H9 (cell line): ENCODE results near the gene UBR2. TPM values are rescaled to one million over a fixed set of nuclear protein-coding genes. Genes with fewer than 3 reads are reported as not detected.

Experiments
- DNase-seq: peaks from one replicate; pipeline ENCODE4 v3.0.0-alpha.2; 2017
- H2AFZ ChIP-seq: one replicate; pipeline ENCODE4 v1.6.1; 2013; ENCODE audit warnings: mild to moderate bottlenecking, low read length, control low read depth, moderate library complexity
- H2AK5ac ChIP-seq: 2 replicates; pipeline ENCODE4 v1.6.1; 2013; ENCODE audit warnings: low read length, control low read depth, mixed read lengths; ENCODE audit not compliant: insufficient read length
- H2BK120ac ChIP-seq: one replicate; pipeline ENCODE4 v1.6.1; 2013; ENCODE audit warnings: low read depth, mild to moderate bottlenecking, low read length, control low read depth, inconsistent platforms; ENCODE audit not compliant: poor library complexity, severe bottlenecking
- H2BK12ac ChIP-seq: 2 replicates; pipeline ENCODE4 v1.6.1; 2013; ENCODE audit warnings: low read length, control low read depth, mixed read lengths, low read depth; ENCODE audit not compliant: insufficient read length
- H2BK15ac ChIP-seq: 2 replicates; pipeline ENCODE4 v1.6.1; 2013; ENCODE audit warnings: low read depth, low read length, control low read depth
- H2BK20ac ChIP-seq: one replicate; pipeline ENCODE4 v1.6.1; 2013; ENCODE audit warnings: low read depth, mild to moderate bottlenecking, low read length, control low read depth, inconsistent platforms; ENCODE audit not compliant: poor library complexity, severe bottlenecking
- H2BK5ac ChIP-seq: 2 replicates; pipeline ENCODE4 v1.6.1; 2013; ENCODE audit warnings: low read length, control low read depth, mixed read lengths; ENCODE audit not compliant: insufficient read length
- H3K14ac ChIP-seq: 2 replicates; pipeline ENCODE4 v1.6.1; 2013; ENCODE audit warnings: low read length, control low read depth; ENCODE audit not compliant: insufficient read depth
- H3K18ac ChIP-seq: 2 replicates; pipeline ENCODE4 v1.6.1; 2013; ENCODE audit warnings: low read depth, mild to moderate bottlenecking, mixed read lengths, low read length, control low read depth; ENCODE audit not compliant: insufficient read length
- H3K23ac ChIP-seq: 2 replicates; pipeline ENCODE4 v1.6.1; 2013; ENCODE audit warnings: low read length, control low read depth, mixed read lengths, low read depth; ENCODE audit not compliant: insufficient read length
- H3K23me2 ChIP-seq: 2 replicates; pipeline ENCODE4 v1.6.1; 2013; ENCODE audit warnings: low read depth, mild to moderate bottlenecking, mixed read lengths, low read length, control low read depth; ENCODE audit not compliant: insufficient read length, poor library complexity, severe bottlenecking
- H3K27ac ChIP-seq: 2 replicates; pipeline ENCODE4 v1.5.1; 2013; ENCODE audit warnings: low read length, control low read depth, mixed read lengths, low read depth; ENCODE audit not compliant: insufficient read length
- H3K27me3 ChIP-seq: 2 replicates; pipeline ENCODE4 v1.6.1; 2013; ENCODE audit warnings: low read length, control low read depth, inconsistent platforms; ENCODE audit not compliant: insufficient read depth
- H3K4ac ChIP-seq: 2 replicates; pipeline ENCODE4 v1.6.1; 2013; ENCODE audit warnings: low read depth, mild to moderate bottlenecking, control low read depth, inconsistent platforms, low read length, moderate library complexity
- H3K4me1 ChIP-seq: 2 replicates; pipeline ENCODE4 v1.6.1; 2013; ENCODE audit warnings: low read length, control low read depth, inconsistent platforms; ENCODE audit not compliant: insufficient read depth
- H3K4me2 ChIP-seq: 2 replicates; pipeline ENCODE4 v1.6.1; 2013; ENCODE audit warnings: low read length, control low read depth, mixed read lengths; ENCODE audit not compliant: insufficient read length, insufficient read depth
- H3K56ac ChIP-seq: 2 replicates; pipeline ENCODE4 v1.6.1; 2013; ENCODE audit warnings: low read depth, mild to moderate bottlenecking, mixed read lengths, low read length, control low read depth; ENCODE audit not compliant: insufficient read length
- H3K79me1 ChIP-seq: 2 replicates; pipeline ENCODE4 v1.6.1; 2013; ENCODE audit warnings: low read depth, mild to moderate bottlenecking, moderate library complexity, low read length, control low read depth, inconsistent platforms; ENCODE audit not compliant: insufficient read depth, poor library complexity, severe bottlenecking
- H3K79me2 ChIP-seq: 2 replicates; pipeline ENCODE4 v1.6.1; 2013; ENCODE audit warnings: low read length, control low read depth, inconsistent platforms; ENCODE audit not compliant: insufficient read depth
- H3K9ac ChIP-seq: 2 replicates; pipeline ENCODE4 v1.6.1; 2013; ENCODE audit warnings: low read length, control low read depth, mixed read lengths; ENCODE audit not compliant: insufficient read length; ENCODE audit errors: extremely low read depth
- H3K9me3 ChIP-seq: one replicate; pipeline ENCODE4 v1.6.1; 2013; ENCODE audit warnings: low read depth, low read length, inconsistent platforms; ENCODE audit not compliant: control insufficient read depth
- H3T11ph ChIP-seq: one replicate; pipeline ENCODE4 v1.6.1; 2013; ENCODE audit warnings: mild to moderate bottlenecking, low read length, control low read depth, inconsistent platforms
- H4K20me1 ChIP-seq: one replicate; pipeline ENCODE4 v1.6.1; 2013; ENCODE audit not compliant: control insufficient read depth, insufficient read length, insufficient read depth
- H4K5ac ChIP-seq: 2 replicates; pipeline ENCODE4 v1.6.1; 2013; ENCODE audit warnings: low read depth, mild to moderate bottlenecking, mixed read lengths, low read length, control low read depth; ENCODE audit not compliant: insufficient read length
- H4K8ac ChIP-seq: replicated peaks from 2 replicates; pipeline ENCODE4 v1.6.1; 2013; ENCODE audit warnings: low read length, control low read depth, mixed read lengths, low read depth; ENCODE audit not compliant: insufficient read length
- H4K91ac ChIP-seq: 2 replicates; pipeline ENCODE4 v1.6.1; 2013; ENCODE audit warnings: low read depth, mild to moderate bottlenecking, moderate library complexity, mixed read lengths, low read length, control low read depth; ENCODE audit not compliant: insufficient read length
- H3K27ac Mint-ChIP-seq, 3 experiments: 2 replicates in 2 of 3; 3 replicates in 1 of 3; pipeline ENCODE4 v1.8.0; 2020 to 2021; ENCODE audit warnings: mixed read lengths in 3 of 3, mild to moderate bottlenecking in 1 of 3, moderate library complexity in 1 of 3
- H3K27me3 Mint-ChIP-seq: 2 replicates; pipeline ENCODE4 v1.8.0; 2021; ENCODE audit warnings: low read depth, mild to moderate bottlenecking, moderate library complexity, mixed read lengths
- H3K36me3 Mint-ChIP-seq, 3 experiments: 2 replicates in 2 of 3; 3 replicates in 1 of 3; pipeline ENCODE4 v1.8.0; 2020 to 2021; ENCODE audit warnings: low read depth in 3 of 3, mixed read lengths in 3 of 3; ENCODE audit not compliant: insufficient read depth in 1 of 3
- H3K4me1 Mint-ChIP-seq, 2 experiments: 2 replicates each; pipeline ENCODE4 v1.8.0; 2020; ENCODE audit warnings: mixed read lengths in 2 of 2
- H3K4me3 Mint-ChIP-seq, 2 experiments: 2 replicates in 1 of 2; 3 replicates in 1 of 2; pipeline ENCODE4 v1.8.0; 2020 to 2021; ENCODE audit warnings: mild to moderate bottlenecking in 2 of 2, mixed read lengths in 2 of 2, moderate library complexity in 1 of 2
- H3K9me3 Mint-ChIP-seq, 2 experiments: 2 replicates in 1 of 2; 3 replicates in 1 of 2; pipeline ENCODE4 v1.8.0; 2020; ENCODE audit warnings: mild to moderate bottlenecking in 2 of 2, mixed read lengths in 2 of 2, moderate library complexity in 1 of 2
- WGBS: extraction: QIAGEN DNeasy Blood & Tissue Kit; methylation state at CpG from one replicate; pipeline ENCODE4 v1.1.7; 2013; ENCODE audit warnings: missing lambda C conversion rate, low lambda C conversion rate, mixed read lengths; ENCODE audit not compliant: insufficient read length; ENCODE audit errors: extremely low coverage; 5-methylcytosine and 5-hydroxymethylcytosine counted together
- total RNA-seq: library from RNA; stranded (reverse); gene quantifications from 2 replicates; pipeline ENCODE4 v1.2.1, GENCODE V29; 2021
- TF ChIP-seq, protein P1 (sequence below): fragments of 200-600 bp; sonication (generic); conservative IDR thresholded peaks from 3 replicates; pipeline ENCODE4 v1.8.0; 2021; ENCODE audit warnings: antibody characterized with exemption, mild to moderate bottlenecking

The UBR2 gene
- total RNA-seq, 1 experiment from 2014 or later, result 18.7 TPM

DNA sequence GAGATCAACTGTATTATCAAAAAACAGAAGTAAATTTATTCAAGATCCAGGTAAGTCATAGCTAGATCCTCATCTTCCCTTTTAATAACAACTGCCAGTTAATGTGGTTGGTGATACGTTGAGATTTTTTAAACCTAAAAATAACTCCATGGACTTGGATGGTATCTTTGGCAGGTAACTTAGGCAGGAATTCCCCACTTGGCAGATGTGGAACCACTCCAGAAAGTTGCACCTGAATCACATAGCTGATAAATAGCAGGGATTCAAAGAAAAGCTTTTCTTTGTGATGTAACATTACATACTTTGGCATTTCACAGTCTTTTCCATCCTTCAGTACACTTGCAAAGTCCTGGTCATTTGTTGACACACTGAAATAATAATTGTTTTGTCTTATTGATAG lies 96.0 kb downstream of the UBR2 start:
- H3K4me1 ChIP-seq, result no peaks in the 10 kb centered on the region
- DNase-seq, result no peak
- no peak overlapping the region for H3T11ph ChIP-seq
- no peaks in the 10 kb centered on the region for H3K27me3 ChIP-seq
- Mint-ChIP-seq H3K4me1 (no peaks in the 10 kb centered on the region), H3K27ac (no peak overlapping the region; a peak in 1 of 7 replicates), H3K9me3 (no peaks in the 10 kb centered on the region), H3K4me3 (no peak overlapping the region), H3K36me3 (peaks cover 11 to 50% (median 44%) of the 10 kb centered on the region in 3 experiments; a peak in 6 of 7 replicates), H3K27me3 (no peaks in the 10 kb centered on the region)
- TF ChIP-seq, protein P1, sequence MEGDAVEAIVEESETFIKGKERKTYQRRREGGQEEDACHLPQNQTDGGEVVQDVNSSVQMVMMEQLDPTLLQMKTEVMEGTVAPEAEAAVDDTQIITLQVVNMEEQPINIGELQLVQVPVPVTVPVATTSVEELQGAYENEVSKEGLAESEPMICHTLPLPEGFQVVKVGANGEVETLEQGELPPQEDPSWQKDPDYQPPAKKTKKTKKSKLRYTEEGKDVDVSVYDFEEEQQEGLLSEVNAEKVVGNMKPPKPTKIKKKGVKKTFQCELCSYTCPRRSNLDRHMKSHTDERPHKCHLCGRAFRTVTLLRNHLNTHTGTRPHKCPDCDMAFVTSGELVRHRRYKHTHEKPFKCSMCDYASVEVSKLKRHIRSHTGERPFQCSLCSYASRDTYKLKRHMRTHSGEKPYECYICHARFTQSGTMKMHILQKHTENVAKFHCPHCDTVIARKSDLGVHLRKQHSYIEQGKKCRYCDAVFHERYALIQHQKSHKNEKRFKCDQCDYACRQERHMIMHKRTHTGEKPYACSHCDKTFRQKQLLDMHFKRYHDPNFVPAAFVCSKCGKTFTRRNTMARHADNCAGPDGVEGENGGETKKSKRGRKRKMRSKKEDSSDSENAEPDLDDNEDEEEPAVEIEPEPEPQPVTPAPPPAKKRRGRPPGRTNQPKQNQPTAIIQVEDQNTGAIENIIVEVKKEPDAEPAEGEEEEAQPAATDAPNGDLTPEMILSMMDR, result no peak
- H4K5ac ChIP-seq, result no peak overlapping the region
- H3K23ac ChIP-seq, result no peak overlapping the region
- no peak overlapping the region for H2AK5ac ChIP-seq
- no peak overlapping the region for H3K56ac ChIP-seq
- H3K79me2 ChIP-seq, result no peaks in the 10 kb centered on the region
- H3K4ac ChIP-seq, result no peak overlapping the region
- H2AFZ ChIP-seq, result no peak overlapping the region
- no peak overlapping the region for H3K14ac ChIP-seq
- H3K79me1 ChIP-seq, result no peaks in the 10 kb centered on the region
- no peaks in the 10 kb centered on the region for H3K23me2 ChIP-seq
- H2BK15ac ChIP-seq, result no peak overlapping the region
- H4K20me1 ChIP-seq, result no peaks in the 10 kb centered on the region
- no peak overlapping the region for H2BK12ac ChIP-seq
- H3K18ac ChIP-seq, result no peak overlapping the region
- WGBS, result no CpG with 5 or more reads among the region's 1 CpG
- no peak overlapping the region for H3K4me2 ChIP-seq
- H4K91ac ChIP-seq, result no peak overlapping the region
- no peak overlapping the region for H2BK5ac ChIP-seq
- H3K27ac ChIP-seq, result no peak overlapping the region
- H2BK120ac ChIP-seq, result no peak overlapping the region
- H3K9ac ChIP-seq, result no peak overlapping the region
- no peak overlapping the region for H4K8ac ChIP-seq
- no peaks in the 10 kb centered on the region for H3K9me3 ChIP-seq
- no peak overlapping the region for H2BK20ac ChIP-seq
